Raji (cell line): ENCODE results near the gene NARS2.

Source experiments
- POLR2A ChIP-seq: IDR thresholded peaks from 2 replicates; pipeline ENCODE4 v1.6.1; 2011; ENCODE audit warnings: low read depth, low read length, control low read depth; ENCODE audit not compliant: insufficient read depth

Gene NARS2

DNA sequence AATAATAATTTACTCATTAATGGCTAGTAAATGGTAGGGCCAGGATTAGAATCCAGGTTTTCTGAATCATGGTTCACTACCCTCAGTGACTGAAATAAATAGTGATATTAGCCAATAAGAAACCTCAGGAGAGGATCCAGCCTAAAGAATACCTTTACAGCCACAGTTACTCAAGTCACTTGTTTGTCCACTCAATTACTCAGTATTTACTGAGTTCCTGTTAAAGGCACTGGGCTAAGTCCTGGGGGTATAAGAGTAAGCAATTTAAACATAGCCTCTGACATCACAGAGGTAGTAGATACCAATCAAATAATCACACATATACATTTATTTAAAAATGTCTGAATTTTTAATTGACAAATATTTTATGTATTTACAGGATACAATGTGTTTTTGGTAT lies 100.2 kb downstream of the NARS2 start:
- TF ChIP-seq POLR2A = no peak

- no peak for TF ChIP-seq POLR2A
Measured at GRCh38 chr11:78472905-78473304, 101.8 kb downstream of the NARS2 start.

GRCh38 chr11:78472382-78472781 lies 102.3 kb downstream of the NARS2 start:
- no peak for TF ChIP-seq POLR2A

- TF ChIP-seq POLR2A = no peak
Measured at GRCh38 chr11:78470861-78471442, 103.7 kb downstream of the NARS2 start.

DNA sequence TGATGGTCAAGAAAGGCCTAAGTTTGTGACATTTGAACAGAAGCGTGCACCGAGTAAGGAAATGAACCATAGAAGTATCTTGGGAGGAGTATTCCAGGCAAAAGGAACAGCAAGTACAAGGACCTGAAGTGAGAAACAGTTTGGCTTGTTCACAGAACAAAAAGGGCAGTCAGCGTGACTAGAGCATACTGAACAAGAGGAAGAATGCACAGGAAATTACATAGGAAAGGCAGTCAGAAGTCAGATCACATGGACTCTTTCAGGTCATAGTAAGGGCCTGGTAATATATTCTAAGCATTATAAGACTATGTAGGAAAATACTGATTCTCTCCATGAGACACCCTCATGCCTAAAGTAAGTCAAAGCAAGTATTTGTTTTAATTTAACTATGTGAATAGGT lies 104.8 kb downstream of the NARS2 start:
- no peak for TF ChIP-seq POLR2A

DNA sequence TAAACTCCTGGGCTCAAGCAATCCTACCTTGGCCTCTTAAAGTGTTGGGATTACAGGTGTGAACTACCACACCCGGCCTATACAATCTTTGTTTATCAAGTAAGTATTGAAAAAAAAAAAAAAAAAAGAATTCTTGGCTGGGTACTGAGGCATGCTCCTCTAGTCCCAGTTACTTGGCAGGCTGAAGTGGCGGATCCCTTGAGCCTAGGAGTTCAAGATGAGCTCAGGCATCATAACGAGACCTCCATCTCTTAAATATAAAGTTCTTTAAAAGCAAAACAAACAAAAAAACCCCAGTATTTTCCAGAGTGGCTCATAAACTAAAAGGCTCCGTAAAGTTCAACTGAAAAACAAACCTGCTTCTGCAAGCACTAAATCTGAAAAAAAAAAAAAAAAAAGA lies 106.7 kb downstream of the NARS2 start:
- TF ChIP-seq POLR2A = no peak

DNA sequence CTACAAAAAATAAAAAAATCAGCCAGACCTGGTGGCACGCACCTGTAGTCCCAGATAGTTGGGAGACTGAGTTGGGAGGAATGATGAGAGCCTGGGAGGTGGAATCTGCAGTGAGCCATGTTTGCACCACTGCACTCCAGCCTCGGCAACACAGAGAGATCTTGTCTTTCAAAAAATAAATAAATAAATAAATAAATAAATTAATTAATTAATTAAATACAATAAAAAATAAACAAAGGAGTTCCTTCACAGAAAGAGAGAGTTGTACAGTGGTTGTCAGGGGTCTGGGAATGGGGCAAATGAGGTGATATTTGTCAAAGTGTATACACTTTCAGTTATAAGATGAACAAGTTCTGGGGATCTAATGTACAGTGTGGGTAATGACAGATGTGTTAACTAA lies 107.3 kb downstream of the NARS2 start:
- TF ChIP-seq POLR2A = no peak

DNA sequence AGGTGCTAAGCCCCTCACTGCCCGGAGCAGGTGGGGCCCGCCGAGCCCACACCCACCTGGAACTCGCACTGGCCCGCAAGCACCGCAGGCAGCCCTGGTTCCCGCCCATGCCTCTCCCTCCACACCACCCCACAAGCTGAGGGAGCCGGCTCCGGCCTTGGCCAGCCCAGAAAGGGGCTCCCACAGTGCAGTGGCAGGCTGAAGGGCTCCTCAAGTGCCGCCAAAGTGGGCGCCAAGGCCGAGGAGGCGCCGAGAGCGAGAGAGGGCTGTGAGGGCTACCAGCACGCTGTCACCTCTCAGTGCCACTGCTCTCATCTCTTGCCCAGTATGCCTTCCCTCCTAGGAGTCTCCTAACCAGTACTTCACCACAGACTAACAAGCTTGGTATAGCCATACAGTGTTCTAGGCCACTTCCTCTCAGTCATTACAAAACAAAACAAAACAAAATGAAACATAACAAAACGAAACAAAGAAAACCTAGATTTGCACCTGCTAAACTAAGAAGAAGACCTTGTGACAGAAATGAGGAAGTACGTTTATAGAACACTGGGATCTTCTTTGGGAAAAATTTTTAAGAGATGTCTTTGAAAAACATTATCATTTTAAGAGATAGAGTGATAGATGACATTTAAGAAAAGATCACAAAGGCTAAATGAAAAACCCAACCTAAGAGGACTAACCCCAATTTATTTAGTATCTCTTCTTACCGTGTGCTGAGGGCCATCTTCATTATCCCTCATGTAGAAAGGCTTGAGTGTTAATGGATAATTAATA lies 109.3 kb downstream of the NARS2 start:
- TF ChIP-seq POLR2A = no peak

GRCh38 chr11:78460471-78460870 lies 114.2 kb downstream of the NARS2 start:
- no peak for TF ChIP-seq POLR2A

GRCh38 chr11:78459738-78460137 lies 114.9 kb downstream of the NARS2 start:
- TF ChIP-seq POLR2A = no peak

DNA sequence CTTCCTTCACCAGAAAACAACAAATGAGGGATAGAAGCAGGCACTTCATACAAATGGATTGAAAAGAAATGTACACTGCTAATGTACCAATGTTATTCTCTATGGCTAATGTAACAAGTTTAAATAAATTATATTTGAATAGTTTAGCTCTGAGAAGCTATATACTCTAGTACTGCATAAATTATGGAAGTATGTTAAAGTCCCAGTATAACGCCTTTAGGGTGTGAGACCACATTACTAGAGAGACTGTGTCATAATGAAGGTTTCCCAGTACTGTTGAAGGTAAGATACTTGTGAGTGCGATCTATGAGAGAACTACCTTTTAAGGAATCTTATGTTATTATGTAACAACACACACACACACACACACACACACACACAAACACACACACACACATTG lies 117.2 kb downstream of the NARS2 start:
- no peak for TF ChIP-seq POLR2A

GRCh38 chr11:78453140-78453935 lies 121.3 kb downstream of the NARS2 start:
- TF ChIP-seq POLR2A = no peak

DNA sequence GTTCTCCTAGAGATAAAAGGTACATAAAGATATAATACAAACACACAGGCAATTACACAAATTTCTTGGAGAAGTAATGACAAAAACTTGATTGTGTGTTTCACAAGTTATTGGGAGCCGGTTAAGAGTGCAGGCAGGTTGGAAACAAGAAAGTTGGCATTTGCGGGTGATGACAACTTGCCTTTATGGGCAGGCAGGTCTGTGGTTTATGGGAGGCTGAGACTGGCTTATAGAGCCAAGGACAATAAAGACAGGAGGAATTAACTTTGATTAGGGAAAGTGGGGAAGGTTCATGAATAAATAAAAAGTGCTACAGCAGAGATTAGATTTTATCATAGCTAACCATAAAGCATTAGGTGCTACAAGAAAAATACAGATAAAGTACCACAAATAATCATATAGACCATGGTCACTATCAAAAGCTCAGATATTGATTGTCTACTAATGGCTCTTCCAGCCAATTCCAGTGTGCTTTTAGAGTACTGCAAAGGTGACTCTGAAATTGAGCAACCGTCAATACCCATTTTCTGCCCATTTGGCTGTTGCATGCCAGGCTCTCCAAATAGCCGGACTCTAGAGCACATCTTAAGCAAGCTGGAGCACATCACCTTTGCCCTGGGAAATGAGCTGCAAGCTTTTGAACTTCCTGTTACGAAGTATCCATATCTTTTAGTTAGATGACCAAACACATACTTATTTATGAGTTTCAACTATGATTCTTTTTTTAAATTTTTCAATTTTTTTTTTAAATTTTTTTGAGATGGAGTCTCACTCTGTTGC lies 123.1 kb downstream of the NARS2 start:
- TF ChIP-seq POLR2A = no peak

- TF ChIP-seq POLR2A = no peak
Measured at GRCh38 chr11:78450866-78451265, 123.8 kb downstream of the NARS2 start.

GRCh38 chr11:78449866-78450265 lies 124.8 kb downstream of the NARS2 start:
- no peak for TF ChIP-seq POLR2A
